ENCODE results near the gene HACD4.
"Not testable (repeated sequence)": the region's sequence is repeated elsewhere in the genome, so short reads cannot be mapped to it uniquely, and the experiment has no call there.

HACD4 gene

GRCh38 chr9:20980832-20981455, 50.5 kb downstream of the HACD4 start:
- peak; percentile 60 for DNase-seq (ENCODE audit: extremely low read depth, low read depth)
- H3K4me3 ChIP-seq (replicated peaks; ENCODE audit: low read depth, low read length), result no peak overlapping the region
- TF ChIP-seq, protein P1, sequence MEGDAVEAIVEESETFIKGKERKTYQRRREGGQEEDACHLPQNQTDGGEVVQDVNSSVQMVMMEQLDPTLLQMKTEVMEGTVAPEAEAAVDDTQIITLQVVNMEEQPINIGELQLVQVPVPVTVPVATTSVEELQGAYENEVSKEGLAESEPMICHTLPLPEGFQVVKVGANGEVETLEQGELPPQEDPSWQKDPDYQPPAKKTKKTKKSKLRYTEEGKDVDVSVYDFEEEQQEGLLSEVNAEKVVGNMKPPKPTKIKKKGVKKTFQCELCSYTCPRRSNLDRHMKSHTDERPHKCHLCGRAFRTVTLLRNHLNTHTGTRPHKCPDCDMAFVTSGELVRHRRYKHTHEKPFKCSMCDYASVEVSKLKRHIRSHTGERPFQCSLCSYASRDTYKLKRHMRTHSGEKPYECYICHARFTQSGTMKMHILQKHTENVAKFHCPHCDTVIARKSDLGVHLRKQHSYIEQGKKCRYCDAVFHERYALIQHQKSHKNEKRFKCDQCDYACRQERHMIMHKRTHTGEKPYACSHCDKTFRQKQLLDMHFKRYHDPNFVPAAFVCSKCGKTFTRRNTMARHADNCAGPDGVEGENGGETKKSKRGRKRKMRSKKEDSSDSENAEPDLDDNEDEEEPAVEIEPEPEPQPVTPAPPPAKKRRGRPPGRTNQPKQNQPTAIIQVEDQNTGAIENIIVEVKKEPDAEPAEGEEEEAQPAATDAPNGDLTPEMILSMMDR (IDR thresholded peaks at IDR 0.05; ENCODE audit: low read depth, low read length, missing control alignments), result no peak

GRCh38 chr9:20978249-20978648, 53.2 kb downstream of the HACD4 start:
- TF ChIP-seq, protein P1 (IDR thresholded peaks at IDR 0.05; ENCODE audit: low read depth, low read length, missing control alignments), result no peak
- DNase-seq (ENCODE audit: extremely low read depth, low read depth), result no peak
- H3K4me3 ChIP-seq (replicated peaks; ENCODE audit: low read depth, low read length), result no peak overlapping the region

DNA sequence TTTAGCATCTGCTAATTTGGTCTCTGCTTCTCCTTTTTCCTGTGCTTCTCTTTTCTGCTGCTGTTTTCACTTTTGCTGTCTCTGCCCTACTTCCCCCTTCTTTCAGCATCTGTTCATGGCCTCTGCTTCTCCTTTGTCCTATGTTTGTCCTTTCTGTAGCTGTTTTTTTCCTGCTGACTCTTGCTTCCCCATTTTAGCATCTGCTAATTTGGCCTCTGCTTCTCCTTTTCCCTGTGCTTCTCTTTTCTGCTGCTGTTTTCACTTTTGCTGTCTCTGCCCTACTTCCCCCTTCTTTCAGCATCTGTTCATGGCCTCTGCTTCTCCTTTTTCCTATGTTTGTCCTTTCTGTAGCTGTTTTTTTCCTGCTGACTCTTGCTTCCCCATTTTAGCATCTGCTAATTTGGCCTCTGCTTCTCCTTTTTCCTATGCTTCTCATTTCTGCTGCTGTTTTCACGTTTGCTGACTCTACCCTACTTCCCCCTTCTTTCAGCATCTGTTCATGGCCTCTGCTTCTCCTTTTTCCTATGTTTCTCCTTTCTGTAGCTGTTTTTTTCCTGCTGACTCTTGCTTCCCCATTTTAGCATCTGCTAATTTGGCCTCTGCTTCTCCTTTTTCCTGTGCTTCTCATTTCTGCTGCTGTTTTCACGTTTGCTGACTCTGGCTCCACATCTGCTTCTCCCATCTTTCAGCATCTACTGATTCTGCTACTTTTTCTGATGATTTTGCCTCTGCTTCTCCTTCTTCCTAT, 57.1 kb downstream of the HACD4 start:
- not testable (repeated sequence) for DNase-seq (ENCODE audit: extremely low read depth, low read depth); H3K4me3 ChIP-seq (replicated peaks; ENCODE audit: low read depth, low read length)

- not testable (repeated sequence) for H3K4me3 ChIP-seq (replicated peaks; ENCODE audit: low read depth, low read length); DNase-seq (ENCODE audit: extremely low read depth, low read depth)
Measured at GRCh38 chr9:20973246-20973947, 58.0 kb downstream of the HACD4 start.

GRCh38 chr9:20972684-20973083, 58.8 kb downstream of the HACD4 start:
- no peak for DNase-seq (ENCODE audit: extremely low read depth, low read depth)
- no peak overlapping the region for H3K4me3 ChIP-seq (replicated peaks; ENCODE audit: low read depth, low read length)
- TF ChIP-seq, protein P1 (IDR thresholded peaks at IDR 0.05; ENCODE audit: low read depth, low read length, missing control alignments), result no peak

GRCh38 chr9:20962536-20963225, 68.8 kb downstream of the HACD4 start:
- H3K4me3 ChIP-seq (replicated peaks; ENCODE audit: low read depth, low read length), result no peak overlapping the region
- TF ChIP-seq, protein P1 (IDR thresholded peaks at IDR 0.05; ENCODE audit: low read depth, low read length, missing control alignments), result no peak

GRCh38 chr9:20950707-20951106, 80.7 kb downstream of the HACD4 start:
- TF ChIP-seq, protein P1 (IDR thresholded peaks at IDR 0.05; ENCODE audit: low read depth, low read length, missing control alignments), result no peak
- DNase-seq (ENCODE audit: extremely low read depth, low read depth), result no peak
- H3K4me3 ChIP-seq (replicated peaks; ENCODE audit: low read depth, low read length), result no peak overlapping the region

More at GRCh38 chr9:20962536-20963225, 68.8 kb downstream of the HACD4 start:
- no peak for DNase-seq (ENCODE audit: extremely low read depth, low read depth)
